Measurements from ENCODE around the gene APOO.

APOO gene

GRCh38 chrX:23857935-23858334 lies 49.8 kb downstream of the APOO start:
- no peak for DNase-seq

GRCh38 chrX:23857363-23857762 lies 50.4 kb downstream of the APOO start:
- no peak for DNase-seq

- DNase-seq: no peak
Observed at GRCh38 chrX:23855569-23855968, 52.2 kb downstream of the APOO start.

- no peak for DNase-seq
Observed at GRCh38 chrX:23854945-23855344, 52.8 kb downstream of the APOO start.

- no peak for DNase-seq
Observed at GRCh38 chrX:23854122-23854521, 53.6 kb downstream of the APOO start.

- DNase-seq: no peak
Observed at GRCh38 chrX:23851544-23851943, 56.2 kb downstream of the APOO start.

GRCh38 chrX:23849241-23849640 lies 58.5 kb downstream of the APOO start:
- DNase-seq: no peak

- no peak for DNase-seq
Observed at GRCh38 chrX:23845351-23845817, 62.4 kb downstream of the APOO start.

- DNase-seq: no peak
Observed at GRCh38 chrX:23844502-23845138, 63.1 kb downstream of the APOO start.

GRCh38 chrX:23841847-23842522 lies 65.8 kb downstream of the APOO start:
- DNase-seq: no peak

- no peak for DNase-seq
Observed at GRCh38 chrX:23840674-23841073, 67.1 kb downstream of the APOO start.

GRCh38 chrX:23838953-23839352 lies 68.8 kb downstream of the APOO start:
- no peak for DNase-seq

GRCh38 chrX:23832721-23833120 lies 75.0 kb downstream of the APOO start:
- DNase-seq: no peak

GRCh38 chrX:23828881-23829280 lies 78.9 kb downstream of the APOO start:
- no peak for DNase-seq

- no peak for DNase-seq
Observed at GRCh38 chrX:23826653-23827052, 81.1 kb downstream of the APOO start.

GRCh38 chrX:23826216-23826615 lies 81.5 kb downstream of the APOO start:
- DNase-seq: no peak

GRCh38 chrX:23825675-23826074 lies 82.1 kb downstream of the APOO start:
- no peak for DNase-seq

GRCh38 chrX:23822841-23823240 lies 84.9 kb downstream of the APOO start:
- DNase-seq: no peak

- no peak for DNase-seq
Observed at GRCh38 chrX:23822397-23822796, 85.3 kb downstream of the APOO start.

GRCh38 chrX:23821847-23822246 lies 85.9 kb downstream of the APOO start:
- no peak for DNase-seq

- DNase-seq: no peak
Observed at GRCh38 chrX:23820235-23820782, 87.4 kb downstream of the APOO start.

- DNase-seq: no peak
Observed at GRCh38 chrX:23819385-23820234, 88.1 kb downstream of the APOO start.

GRCh38 chrX:23817979-23818336 lies 89.8 kb downstream of the APOO start:
- DNase-seq: no peak

GRCh38 chrX:23816179-23816578 lies 91.6 kb downstream of the APOO start:
- DNase-seq: no peak
